ENCODE measurements around the gene MX2. TPM values are rescaled to one million over a fixed set of nuclear protein-coding genes. Genes with fewer than 3 reads are reported as not detected.
A peak's percentile ranks its signal among the peaks of the same experiment; 100 is the strongest.

MX2 gene
- total RNA-seq, 2 donors from 2014 or later: 1.6 to 11.4 TPM

DNA sequence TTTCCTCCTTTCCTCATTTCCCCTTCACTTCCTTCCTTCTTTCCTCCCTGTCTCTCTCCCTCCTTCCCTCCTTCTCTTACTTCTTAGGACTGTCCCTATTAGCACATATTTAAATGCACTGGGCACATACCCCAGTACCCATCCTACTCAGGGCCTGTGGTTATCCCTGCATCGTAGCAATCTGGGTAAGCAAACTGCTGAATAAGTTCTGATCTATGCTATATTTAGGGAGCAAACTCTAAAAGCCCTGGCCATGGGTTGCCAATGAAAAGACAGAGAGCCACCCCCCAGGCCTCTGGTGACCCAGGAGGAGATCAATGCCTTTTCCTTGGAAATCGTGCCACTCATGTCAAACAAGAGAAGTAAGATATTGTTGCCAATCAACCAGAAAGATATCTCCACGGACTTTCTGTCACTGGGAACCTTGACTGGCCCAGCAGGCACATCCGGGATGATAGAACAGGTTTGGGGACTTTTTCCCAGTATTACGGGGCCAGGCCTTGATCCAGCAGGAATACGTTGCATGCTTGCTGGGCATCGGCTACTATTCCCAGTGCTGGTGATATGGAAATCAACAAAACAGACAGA, 39.8 kb upstream of the MX2 start:
- no peaks in the 10 kb centered on the region for H3K36me3 Mint-ChIP-seq (ENCODE audit: low read depth)
- H3K9ac ChIP-seq (ENCODE audit: extremely low read depth, low read length, poor library complexity, severe bottlenecking): no peak overlapping the region
- H3K4me3 ChIP-seq (ENCODE audit: low read length): no peak overlapping the region
- no peaks in the 10 kb centered on the region for H3K9me3 ChIP-seq (ENCODE audit: control insufficient read depth, low read length)
- peaks cover 17% of the 10 kb centered on the region for H3K27me3 ChIP-seq (ENCODE audit: control insufficient read depth, insufficient read depth, low read length, poor library complexity, severe bottlenecking)
- no peak for DNase-seq
- no peaks in the 10 kb centered on the region for H3K36me3 ChIP-seq (ENCODE audit: control insufficient read depth, insufficient read depth, low read length)
- H3K4me1 Mint-ChIP-seq: peaks cover 19% of the 10 kb centered on the region
- 86 to 93% methylated on average over 7 of the region's 7 CpGs for WGBS, 2 experiments (ENCODE audit: insufficient coverage in 1 of 2, insufficient read length in 1 of 2)
- no peaks in the 10 kb centered on the region for H3K9me3 Mint-ChIP-seq
- peak overlapping the region; percentile 73 for H3K27ac Mint-ChIP-seq
- TF ChIP-seq, protein P1, sequence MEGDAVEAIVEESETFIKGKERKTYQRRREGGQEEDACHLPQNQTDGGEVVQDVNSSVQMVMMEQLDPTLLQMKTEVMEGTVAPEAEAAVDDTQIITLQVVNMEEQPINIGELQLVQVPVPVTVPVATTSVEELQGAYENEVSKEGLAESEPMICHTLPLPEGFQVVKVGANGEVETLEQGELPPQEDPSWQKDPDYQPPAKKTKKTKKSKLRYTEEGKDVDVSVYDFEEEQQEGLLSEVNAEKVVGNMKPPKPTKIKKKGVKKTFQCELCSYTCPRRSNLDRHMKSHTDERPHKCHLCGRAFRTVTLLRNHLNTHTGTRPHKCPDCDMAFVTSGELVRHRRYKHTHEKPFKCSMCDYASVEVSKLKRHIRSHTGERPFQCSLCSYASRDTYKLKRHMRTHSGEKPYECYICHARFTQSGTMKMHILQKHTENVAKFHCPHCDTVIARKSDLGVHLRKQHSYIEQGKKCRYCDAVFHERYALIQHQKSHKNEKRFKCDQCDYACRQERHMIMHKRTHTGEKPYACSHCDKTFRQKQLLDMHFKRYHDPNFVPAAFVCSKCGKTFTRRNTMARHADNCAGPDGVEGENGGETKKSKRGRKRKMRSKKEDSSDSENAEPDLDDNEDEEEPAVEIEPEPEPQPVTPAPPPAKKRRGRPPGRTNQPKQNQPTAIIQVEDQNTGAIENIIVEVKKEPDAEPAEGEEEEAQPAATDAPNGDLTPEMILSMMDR (conservative IDR thresholded peaks at IDR 0.05): no peak
- H3K27me3 Mint-ChIP-seq (ENCODE audit: insufficient read depth): peaks cover 13% of the 10 kb centered on the region
- H3K4me1 ChIP-seq (ENCODE audit: control insufficient read depth, insufficient read depth, low read length): peaks cover 5% of the 10 kb centered on the region
- H3K4me3 Mint-ChIP-seq: no peak overlapping the region
- no peak overlapping the region for H3K27ac ChIP-seq (ENCODE audit: low read depth, low read length)

DNA sequence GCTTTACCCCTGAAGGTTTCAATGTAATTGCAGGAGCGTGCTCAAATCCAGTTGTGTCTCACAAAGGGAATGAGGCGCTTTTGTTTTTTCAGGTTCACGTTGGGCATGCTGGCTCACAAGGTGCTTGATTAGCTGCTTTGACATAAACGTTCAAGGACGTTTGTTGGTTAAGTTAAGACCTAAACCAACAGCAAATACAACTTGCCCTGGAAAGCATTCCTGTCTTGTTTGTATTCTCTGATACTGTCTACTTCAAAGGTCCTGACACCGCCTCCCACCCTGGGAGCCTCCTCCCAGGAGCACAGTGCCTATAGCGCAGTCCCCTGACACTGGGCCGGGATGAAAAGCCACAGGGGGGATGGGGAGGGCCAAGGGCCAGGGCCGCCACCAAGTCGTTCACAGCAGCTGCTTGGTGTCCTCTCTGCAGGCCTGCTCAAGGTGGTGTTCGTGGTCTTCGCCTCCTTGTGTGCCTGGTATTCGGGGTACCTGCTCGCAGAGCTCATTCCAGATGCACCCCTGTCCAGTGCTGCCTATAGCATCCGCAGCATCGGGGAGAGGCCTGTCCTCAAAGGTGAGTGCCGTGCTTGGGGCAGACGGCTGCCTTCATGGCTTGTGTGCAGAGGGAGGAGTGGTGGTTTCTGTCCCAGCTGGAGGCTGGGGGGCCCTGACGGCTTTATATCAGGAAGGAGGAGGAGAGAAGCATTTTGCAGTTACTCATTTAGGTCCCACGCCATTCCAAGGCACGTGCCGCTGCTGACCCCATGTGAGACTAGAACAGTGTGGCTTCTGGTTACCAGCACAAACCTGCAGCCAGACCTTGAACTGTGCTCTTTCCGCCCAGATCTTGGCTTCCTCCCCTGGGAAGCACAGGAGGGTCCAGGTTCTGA, 39.1 kb upstream of the MX2 start:
- Histone ChIP-seq H3K9ac (ENCODE audit: extremely low read depth, low read length, poor library complexity, severe bottlenecking) (no peak overlapping the region), H3K27me3 (ENCODE audit: control insufficient read depth, insufficient read depth, low read length, poor library complexity, severe bottlenecking) (peaks cover 10% of the 10 kb centered on the region), H3K36me3 (ENCODE audit: control insufficient read depth, insufficient read depth, low read length) (no peaks in the 10 kb centered on the region), H3K4me1 (ENCODE audit: control insufficient read depth, insufficient read depth, low read length) (peaks cover 5% of the 10 kb centered on the region), H3K9me3 (ENCODE audit: control insufficient read depth, low read length) (no peaks in the 10 kb centered on the region), H3K27ac (ENCODE audit: low read depth, low read length) (no peak overlapping the region), H3K4me3 (ENCODE audit: low read length) (no peak overlapping the region)
- peak; percentile 68 for DNase-seq
- WGBS, 2 experiments (ENCODE audit: insufficient coverage in 1 of 2, insufficient read length in 1 of 2): 83 to 85% methylated on average over 18 to 23 of the region's 23 CpGs
- H3K27me3 Mint-ChIP-seq (ENCODE audit: insufficient read depth): peaks cover 7% of the 10 kb centered on the region
- peak overlapping the region; percentile 73 for H3K27ac Mint-ChIP-seq
- H3K4me3 Mint-ChIP-seq: peak overlapping the region; percentile 25
- TF ChIP-seq, protein P1 (conservative IDR thresholded peaks at IDR 0.05): no peak
- H3K36me3 Mint-ChIP-seq (ENCODE audit: low read depth): no peaks in the 10 kb centered on the region
- no peaks in the 10 kb centered on the region for H3K9me3 Mint-ChIP-seq
- H3K4me1 Mint-ChIP-seq: peaks cover 16% of the 10 kb centered on the region

DNA sequence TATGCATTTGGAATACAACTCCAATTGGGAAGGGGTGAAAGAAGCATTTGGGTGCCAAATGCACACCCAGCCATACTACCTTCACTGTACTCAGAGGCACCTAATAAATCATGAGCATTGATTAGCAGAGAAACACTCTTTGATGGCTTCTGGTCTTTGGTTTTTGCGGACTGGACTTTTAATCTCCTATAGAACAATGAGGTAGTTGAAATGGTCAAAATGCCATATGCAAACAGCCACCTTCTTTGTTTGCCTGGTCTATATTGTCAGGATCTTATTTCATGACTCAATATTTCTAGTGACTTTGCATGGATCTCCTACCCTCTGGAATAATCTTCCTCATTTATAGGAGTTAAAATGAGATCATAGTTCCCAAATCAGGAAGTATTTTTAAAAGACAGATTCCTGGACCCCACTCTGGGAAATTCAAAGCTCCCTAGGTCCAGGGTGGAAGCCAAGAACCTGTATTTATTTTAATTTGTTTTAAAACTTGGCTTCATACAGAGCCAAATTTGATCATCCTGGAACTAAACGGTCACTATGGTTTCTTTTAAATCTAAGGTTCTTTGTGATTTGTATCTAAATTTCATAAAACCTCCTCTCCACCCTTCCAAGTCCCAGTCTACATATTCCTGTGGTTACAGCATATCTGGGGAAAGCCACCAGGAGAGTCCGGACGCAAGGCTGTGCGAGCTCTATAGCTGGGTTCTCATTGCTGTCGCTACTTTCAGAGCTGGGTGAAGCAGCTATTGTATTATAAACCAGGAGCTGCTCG, 36.5 kb upstream of the MX2 start:
- Histone ChIP-seq H3K36me3 (ENCODE audit: control insufficient read depth, insufficient read depth, low read length) (no peaks in the 10 kb centered on the region), H3K9me3 (ENCODE audit: control insufficient read depth, low read length) (no peaks in the 10 kb centered on the region), H3K27ac (ENCODE audit: low read depth, low read length) (no peak overlapping the region), H3K4me1 (ENCODE audit: control insufficient read depth, insufficient read depth, low read length) (peaks cover 5% of the 10 kb centered on the region), H3K9ac (ENCODE audit: extremely low read depth, low read length, poor library complexity, severe bottlenecking) (no peak overlapping the region), H3K27me3 (ENCODE audit: control insufficient read depth, insufficient read depth, low read length, poor library complexity, severe bottlenecking) (no peaks in the 10 kb centered on the region), H3K4me3 (ENCODE audit: low read length) (no peak overlapping the region)
- Mint-ChIP-seq H3K4me1 (peaks cover 16% of the 10 kb centered on the region), H3K36me3 (ENCODE audit: low read depth) (no peaks in the 10 kb centered on the region), H3K4me3 (no peak overlapping the region), H3K27me3 (ENCODE audit: insufficient read depth) (peaks cover 2% of the 10 kb centered on the region), H3K27ac (no peak overlapping the region), H3K9me3 (no peaks in the 10 kb centered on the region)
- TF ChIP-seq, protein P1 (conservative IDR thresholded peaks at IDR 0.05): no peak
- WGBS, 2 experiments (ENCODE audit: insufficient coverage in 1 of 2, insufficient read length in 1 of 2): 94% methylated on average over 6 to 7 of the region's 7 CpGs
- no peak for DNase-seq
